AG04450 (cell line): ENCODE measurements around the gene RFPL4A. TPM values are rescaled to one million over a fixed set of nuclear protein-coding genes. Genes with fewer than 3 reads are reported as not detected.
"Not testable (repeated sequence)": the region's sequence is repeated elsewhere in the genome, so short reads cannot be mapped to it uniquely, and the experiment has no call there.

Experiments
- CTCF ChIA-PET: fragments of 300-600, 350-600 bp; formaldehyde crosslinking; extraction: SDS; loops from one replicate; lab custom pipeline; 2022; ENCODE audit warnings: antibody characterized with exemption, inconsistent platforms; lab: Charles Lee
- POLR2A ChIA-PET: fragments of 350-600 bp; formaldehyde crosslinking; extraction: SDS; loops from one replicate; lab custom pipeline; 2021; ENCODE audit warnings: antibody characterized with exemption, inconsistent platforms; lab: Yijun Ruan, JAX
- DNase-seq: peaks from one replicate; pipeline ENCODE4 v3.0.0-alpha.2; 2011; ENCODE audit warnings: low read depth, low spot score
- H3K27ac ChIP-seq: one replicate; pipeline ENCODE4 v1.5.1; 2012; ENCODE audit warnings: low read depth, low read length, control low read depth
- H3K27me3 ChIP-seq: one replicate; pipeline ENCODE4 v1.6.0; 2012; ENCODE audit warnings: low read length; ENCODE audit not compliant: control insufficient read depth, insufficient read depth
- H3K4me3 ChIP-seq: 2 replicates; pipeline ENCODE4 v1.5.1; 2011; ENCODE audit warnings: mild to moderate bottlenecking, low read depth, low read length, control low read depth
- H3K9me3 ChIP-seq: 2 replicates; pipeline ENCODE4 v1.5.1; 2012; ENCODE audit warnings: low read length; ENCODE audit not compliant: control insufficient read depth, insufficient read depth
- CTCF ChIP-seq: IDR thresholded peaks from 2 replicates; pipeline ENCODE4 v1.5.1; 2011; ENCODE audit warnings: low read depth, low read length, control low read depth, inconsistent platforms
- polyA plus RNA-seq: library from polyadenylated mRNA; depleted of rRNA; stranded (reverse); fragments of >200 nt; gene quantifications from 2 replicates; pipeline ENCODE4 v1.2.3, GENCODE V29; 2011

RFPL4A gene
- polyA plus RNA-seq, 1 experiment, result not detected

GRCh38 chr19:55750715-55751114 lies 8.2 kb upstream of the RFPL4A start:
- TF ChIP-seq CTCF, result no peak
- CTCF ChIA-PET, result no interaction called here
- no peaks in the 10 kb centered on the region for H3K27me3 ChIP-seq
- no peak for DNase-seq
- H3K27ac ChIP-seq, result no peak overlapping the region
- H3K4me3 ChIP-seq, result no peak overlapping the region
- H3K9me3 ChIP-seq, result peaks cover 14% of the 10 kb centered on the region
- POLR2A ChIA-PET, result no interaction called here

- Histone ChIP-seq H3K4me3 (no peak overlapping the region), H3K27ac (no peak overlapping the region), H3K27me3 (no peaks in the 10 kb centered on the region), H3K9me3 (peaks cover 15% of the 10 kb centered on the region)
- DNase-seq, result no peak
- TF ChIP-seq CTCF, result no peak
- ChIA-PET POLR2A (no interaction called here), CTCF (no interaction called here)
Observed at GRCh38 chr19:55753401-55753800, 5.5 kb upstream of the RFPL4A start.

GRCh38 chr19:55756808-55757207 lies 2.1 kb upstream of the RFPL4A start:
- CTCF ChIA-PET, POLR2A ChIA-PET, H3K4me3 ChIP-seq, H3K27me3 ChIP-seq, DNase-seq, H3K27ac ChIP-seq: not testable (repeated sequence)
- H3K9me3 ChIP-seq, result peaks cover 11% of the 10 kb centered on the region

GRCh38 chr19:55766466-55766865 lies 7.6 kb downstream of the RFPL4A start:
- no peak overlapping the region for H3K4me3 ChIP-seq
- H3K9me3 ChIP-seq, result no peaks in the 10 kb centered on the region; the same call in none of the 2 replicates
- TF ChIP-seq CTCF, result no peak
- ChIA-PET CTCF (no interaction called here), POLR2A (no interaction called here)
- no peak overlapping the region for H3K27ac ChIP-seq
- DNase-seq, result no peak
- no peaks in the 10 kb centered on the region for H3K27me3 ChIP-seq

- POLR2A ChIA-PET, H3K27ac ChIP-seq, CTCF ChIA-PET, DNase-seq, H3K4me3 ChIP-seq, H3K9me3 ChIP-seq, H3K27me3 ChIP-seq: not testable (repeated sequence)
Observed at GRCh38 chr19:55768818-55769217, 9.9 kb downstream of the RFPL4A start, which contains the start of gene RFPL4AL1. Gene RFPL4AL1, plus strand, starts transcription at chr19:55769118. Its CDS starts 2,687 bp downstream, at chr19:55771805.

GRCh38 chr19:55769632-55770031 lies 10.7 kb downstream of the RFPL4A start:
- H3K4me3 ChIP-seq, H3K27ac ChIP-seq, DNase-seq, POLR2A ChIA-PET, H3K27me3 ChIP-seq, H3K9me3 ChIP-seq, CTCF ChIA-PET: not testable (repeated sequence)
